ENCODE data around the gene CPXM2. TPM values are rescaled to one million over a fixed set of nuclear protein-coding genes. Genes with fewer than 3 reads are reported as not detected.

Gene CPXM2
- total RNA-seq, 2 experiments from 2014 or later, result not detected

DNA sequence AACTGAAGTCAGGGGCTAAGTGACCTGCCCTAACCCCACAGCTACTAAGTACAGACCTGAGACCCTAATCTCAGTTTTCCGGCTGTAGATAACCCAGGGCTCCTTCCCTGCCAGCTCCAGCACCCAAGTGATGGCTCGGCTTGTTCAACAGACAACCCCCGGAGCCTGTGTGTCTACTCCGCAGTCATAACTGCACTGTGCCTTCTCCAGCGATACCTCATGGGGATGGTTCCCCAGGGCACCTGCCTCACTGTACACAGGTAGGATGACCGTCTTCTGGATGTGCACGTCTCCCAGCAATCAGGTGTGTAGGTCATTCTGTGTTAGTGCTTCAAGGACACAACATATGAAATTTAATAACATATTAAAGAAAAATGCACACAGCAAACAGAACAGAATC lies 37.1 kb downstream of the CPXM2 start:
- ChIA-PET POLR2A (no interaction called here), CTCF (no interaction called here)
- H3K36me3 ChIP-seq (ENCODE audit: insufficient read depth, low read length), result no peaks in the 10 kb centered on the region
- peaks cover 0 to 2% of the 10 kb centered on the region in 2 experiments for H3K27me3 ChIP-seq (ENCODE audit: control insufficient read depth in 1 of 2, insufficient read depth in 2 of 2, low read length in 2 of 2)
- no peaks in the 10 kb centered on the region for H3K4me1 ChIP-seq (ENCODE audit: insufficient read depth, low read length)
- no peak overlapping the region for H3K27ac ChIP-seq (ENCODE audit: low read depth in 1 of 2, low read length in 2 of 2)
- Mint-ChIP-seq H3K36me3 (ENCODE audit: low read depth) (no peaks in the 10 kb centered on the region), H3K9me3 (no peaks in the 10 kb centered on the region), H3K27me3 (peaks cover 20% of the 10 kb centered on the region), H3K4me3 (no peak overlapping the region), H3K4me1 (ENCODE audit: low read depth) (no peaks in the 10 kb centered on the region), H3K27ac (no peak overlapping the region)
- H3K9me3 ChIP-seq (ENCODE audit: control insufficient read depth in 1 of 2, insufficient read depth in 1 of 2, low read length in 2 of 2), result peaks cover 0 to 7% of the 10 kb centered on the region in 2 experiments
- ATAC-seq (ENCODE audit: poor library complexity), result no peak
- no peak overlapping the region for H3K4me3 ChIP-seq (ENCODE audit: low read length)
- intact Hi-C loops (cut with DNase I, micrococcal nuclease), result no loop called here
- TF ChIP-seq, protein P1, sequence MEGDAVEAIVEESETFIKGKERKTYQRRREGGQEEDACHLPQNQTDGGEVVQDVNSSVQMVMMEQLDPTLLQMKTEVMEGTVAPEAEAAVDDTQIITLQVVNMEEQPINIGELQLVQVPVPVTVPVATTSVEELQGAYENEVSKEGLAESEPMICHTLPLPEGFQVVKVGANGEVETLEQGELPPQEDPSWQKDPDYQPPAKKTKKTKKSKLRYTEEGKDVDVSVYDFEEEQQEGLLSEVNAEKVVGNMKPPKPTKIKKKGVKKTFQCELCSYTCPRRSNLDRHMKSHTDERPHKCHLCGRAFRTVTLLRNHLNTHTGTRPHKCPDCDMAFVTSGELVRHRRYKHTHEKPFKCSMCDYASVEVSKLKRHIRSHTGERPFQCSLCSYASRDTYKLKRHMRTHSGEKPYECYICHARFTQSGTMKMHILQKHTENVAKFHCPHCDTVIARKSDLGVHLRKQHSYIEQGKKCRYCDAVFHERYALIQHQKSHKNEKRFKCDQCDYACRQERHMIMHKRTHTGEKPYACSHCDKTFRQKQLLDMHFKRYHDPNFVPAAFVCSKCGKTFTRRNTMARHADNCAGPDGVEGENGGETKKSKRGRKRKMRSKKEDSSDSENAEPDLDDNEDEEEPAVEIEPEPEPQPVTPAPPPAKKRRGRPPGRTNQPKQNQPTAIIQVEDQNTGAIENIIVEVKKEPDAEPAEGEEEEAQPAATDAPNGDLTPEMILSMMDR (IDR thresholded peaks at IDR 0.05), result no peak
- no peak for DNase-seq

DNA sequence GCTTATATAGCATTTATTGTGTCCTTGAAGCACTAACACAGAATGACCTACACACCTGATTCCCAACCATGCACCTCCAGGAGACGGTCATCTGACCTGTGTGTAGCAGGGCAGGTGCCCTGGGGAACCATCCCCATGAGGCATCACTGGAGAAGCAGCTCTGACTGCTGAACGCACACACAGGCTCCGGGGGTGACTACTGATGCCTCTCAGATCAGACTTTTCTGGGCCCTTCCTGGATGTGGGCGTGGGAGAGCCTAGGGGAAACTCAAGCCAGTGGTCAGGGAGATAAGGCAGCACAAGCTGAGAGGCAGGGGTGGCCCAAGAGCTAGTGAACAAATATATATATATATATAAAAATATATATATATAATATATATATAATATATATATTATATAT lies 37.6 kb downstream of the CPXM2 start:
- Histone ChIP-seq H3K4me1 (ENCODE audit: insufficient read depth, low read length) (no peaks in the 10 kb centered on the region), H3K27ac (ENCODE audit: low read depth in 1 of 2, low read length in 2 of 2) (no peak overlapping the region), H3K4me3 (ENCODE audit: low read length) (no peak overlapping the region), H3K9me3 (ENCODE audit: control insufficient read depth in 1 of 2, insufficient read depth in 1 of 2, low read length in 2 of 2) (peaks cover 0 to 4% of the 10 kb centered on the region in 2 experiments), H3K27me3 (ENCODE audit: control insufficient read depth in 1 of 2, insufficient read depth in 2 of 2, low read length in 2 of 2) (peaks cover 0 to 2% of the 10 kb centered on the region in 2 experiments), H3K36me3 (ENCODE audit: insufficient read depth, low read length) (no peaks in the 10 kb centered on the region)
- no peaks in the 10 kb centered on the region for H3K9me3 Mint-ChIP-seq
- no peaks in the 10 kb centered on the region for H3K4me1 Mint-ChIP-seq (ENCODE audit: low read depth)
- no peak overlapping the region for H3K27ac Mint-ChIP-seq
- ChIA-PET POLR2A (no interaction called here), CTCF (no interaction called here)
- peaks cover 20% of the 10 kb centered on the region for H3K27me3 Mint-ChIP-seq
- no peak overlapping the region for H3K4me3 Mint-ChIP-seq
- DNase-seq (no peak), ATAC-seq (ENCODE audit: poor library complexity) (no peak)
- intact Hi-C loops (cut with DNase I, micrococcal nuclease), result no loop called here
- TF ChIP-seq, protein P1 (IDR thresholded peaks at IDR 0.05), result no peak
- no peaks in the 10 kb centered on the region for H3K36me3 Mint-ChIP-seq (ENCODE audit: low read depth)

DNA sequence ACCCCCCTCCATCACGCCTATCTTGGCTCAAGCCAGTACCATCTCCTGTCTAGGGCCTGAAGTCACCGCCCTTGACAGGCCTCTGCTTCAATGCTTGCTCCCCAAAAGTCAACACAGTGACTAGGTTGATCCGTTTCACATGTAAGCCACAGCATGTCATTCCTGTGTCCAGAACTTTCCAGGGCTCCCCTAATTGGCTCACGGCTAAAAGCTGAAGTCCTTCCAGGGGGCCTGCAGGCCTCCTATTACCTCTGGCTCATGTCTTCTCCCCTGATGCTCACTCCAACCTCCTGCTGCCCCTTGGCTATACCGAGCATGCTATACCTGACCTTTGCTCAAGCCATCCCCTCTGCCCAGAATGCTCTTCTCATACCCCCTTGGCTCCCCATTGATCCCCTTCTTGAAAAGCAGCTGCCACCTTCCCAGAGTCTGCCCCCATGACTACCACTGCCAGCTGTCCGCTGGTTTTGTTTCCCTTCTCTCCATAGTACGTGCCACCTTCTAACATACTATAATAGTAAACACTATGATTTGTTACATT lies 39.1 kb downstream of the CPXM2 start:
- H3K9me3 Mint-ChIP-seq, result no peaks in the 10 kb centered on the region
- DNase-seq (no peak), ATAC-seq (ENCODE audit: poor library complexity) (no peak)
- Histone ChIP-seq H3K4me3 (ENCODE audit: low read length) (no peak overlapping the region), H3K4me1 (ENCODE audit: insufficient read depth, low read length) (no peaks in the 10 kb centered on the region), H3K9me3 (ENCODE audit: control insufficient read depth in 1 of 2, insufficient read depth in 1 of 2, low read length in 2 of 2) (peaks cover 0 to 4% of the 10 kb centered on the region in 2 experiments), H3K36me3 (ENCODE audit: insufficient read depth, low read length) (no peaks in the 10 kb centered on the region), H3K27ac (ENCODE audit: low read depth in 1 of 2, low read length in 2 of 2) (no peak overlapping the region), H3K27me3 (ENCODE audit: control insufficient read depth in 1 of 2, insufficient read depth in 2 of 2, low read length in 2 of 2) (peaks cover 0 to 2% of the 10 kb centered on the region in 2 experiments)
- H3K27me3 Mint-ChIP-seq, result peaks cover 20% of the 10 kb centered on the region
- intact Hi-C loops (cut with DNase I, micrococcal nuclease), result no loop called here
- no peak overlapping the region for H3K4me3 Mint-ChIP-seq
- H3K36me3 Mint-ChIP-seq (ENCODE audit: low read depth), result no peaks in the 10 kb centered on the region
- TF ChIP-seq, protein P1 (IDR thresholded peaks at IDR 0.05), result no peak
- CTCF ChIA-PET, result no interaction called here
- no peak overlapping the region for H3K27ac Mint-ChIP-seq
- H3K4me1 Mint-ChIP-seq (ENCODE audit: low read depth), result no peaks in the 10 kb centered on the region
- POLR2A ChIA-PET, result no interaction called here

Data from CD4-positive, alpha-beta T cell (primary cell).